ENCODE results near the gene FAM210B. TPM values are rescaled to one million over a fixed set of nuclear protein-coding genes. Genes with fewer than 3 reads are reported as not detected.

Gene FAM210B
- total and polyA plus RNA-seq, 2 of the 8 experiments (the other 6 are each of a cell fraction or from before 2014, with no cell fraction given) = 9.4 to 15.0 TPM

DNA sequence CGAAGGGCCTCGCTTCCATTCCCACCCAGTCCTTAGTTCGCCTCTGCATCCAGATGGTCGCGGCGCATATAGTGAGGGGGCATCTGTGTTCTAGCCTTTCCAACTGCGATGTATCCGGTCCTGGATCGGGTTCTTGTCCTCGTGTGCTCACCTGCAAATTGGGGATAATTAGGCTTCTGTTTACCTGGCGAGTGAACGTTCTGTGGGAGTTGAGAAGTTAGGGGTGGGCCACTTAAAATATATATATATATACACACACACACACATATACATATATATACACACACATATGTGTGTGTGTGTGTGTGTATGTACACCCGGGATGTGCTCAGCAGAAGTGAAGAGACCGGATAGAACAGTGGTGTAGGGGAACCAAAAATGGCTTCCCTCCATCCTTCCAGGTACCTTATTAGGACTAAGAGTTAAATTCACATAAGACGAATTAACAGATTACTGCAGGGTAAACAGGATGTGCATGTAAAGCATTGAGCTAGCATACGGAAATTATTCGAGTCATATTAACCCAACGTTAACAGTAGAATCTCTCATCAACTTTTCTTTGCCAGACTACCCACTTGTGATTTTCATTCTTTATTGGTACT is 34.2 kb downstream of the FAM210B start:
- Histone ChIP-seq H2AFZ (ENCODE audit: low read length) (peak overlapping the region; percentile 38; the same call in 1 of the 2 replicates), H3K27ac (ENCODE audit: low read depth, low read length) (peak overlapping the region; percentile 92), H3K56ac (replicated peaks; ENCODE audit: insufficient read length, low read depth, low read length) (peak overlapping the region; percentile 84), H2BK15ac (ENCODE audit: low read length) (no peak overlapping the region), H3K79me1 (ENCODE audit: low read depth, low read length) (peaks cover 10% of the 10 kb centered on the region), H2BK12ac (ENCODE audit: low read depth, low read length) (no peak overlapping the region), H2BK120ac (replicated peaks; ENCODE audit: low read depth, low read length) (no peak overlapping the region), H4K91ac (replicated peaks; ENCODE audit: insufficient read length, low read length) (peak overlapping the region; percentile 67), H3K4me1 (replicated peaks in 1 of 4; ENCODE audit: control insufficient read depth in 3 of 4, insufficient read depth in 4 of 4, low read length in 3 of 4) (peaks cover 3 to 7% (median 4%) of the 10 kb centered on the region in 4 experiments; a peak in 5 of 7 replicates), H4K20me1 (replicated peaks in 1 of 2; ENCODE audit: control insufficient read depth in 1 of 2, insufficient read depth in 2 of 2, low read length in 2 of 2) (peaks cover 4 to 8% of the 10 kb centered on the region in 2 experiments), H3K79me2 (ENCODE audit: control insufficient read depth in 1 of 2, insufficient read depth in 2 of 2, low read length in 2 of 2) (peaks cover 28 to 73% of the 10 kb centered on the region in 2 experiments), H3K9ac (replicated peaks in 1 of 4; ENCODE audit: extremely low read depth in 1 of 4, low read depth in 3 of 4, low read length in 3 of 4) (peak overlapping the region; percentile 88 to 99 (median 96)), H3K4me3 (ENCODE audit: extremely low read depth in 1 of 4, insufficient read depth in 2 of 4, low read depth in 3 of 4, low read length in 4 of 4) (peak overlapping the region; percentile 88 to 99 (median 98)), H3K36me3 (ENCODE audit: control insufficient read depth in 2 of 4, insufficient read depth in 4 of 4, low read length in 3 of 4) (peaks cover 23 to 48% (median 43%) of the 10 kb centered on the region in 4 experiments), H3K14ac (ENCODE audit: insufficient read length) (no peak overlapping the region), H2AK5ac (ENCODE audit: low read depth, low read length) (peak overlapping the region; percentile 67; the same call in 1 of the 2 replicates), H2BK5ac (ENCODE audit: low read depth, low read length) (peak overlapping the region; percentile 72), H3K9me3 (ENCODE audit: insufficient read depth in 2 of 2, low read depth in 1 of 2, low read length in 1 of 2) (no peaks in the 10 kb centered on the region), H3K23me2 (ENCODE audit: low read depth, low read length) (peaks cover 3% of the 10 kb centered on the region), H3K23ac (ENCODE audit: insufficient read length) (no peak overlapping the region), H4K5ac (ENCODE audit: insufficient read length, low read depth, low read length) (peak overlapping the region; percentile 87), H3K4ac (replicated peaks; ENCODE audit: insufficient read length, low read depth, low read length) (peak overlapping the region; percentile 34), H4K8ac (ENCODE audit: extremely low read depth, insufficient read depth, low read length) (peak overlapping the region; percentile 77; the same call in 1 of the 2 replicates), H3K27me3 (replicated peaks in 1 of 4; ENCODE audit: control insufficient read depth in 3 of 4, extremely low read depth in 1 of 4, insufficient read depth in 3 of 4, low read length in 3 of 4) (no peaks in the 10 kb centered on the region), H3K18ac (ENCODE audit: extremely low read depth, low read length) (peak overlapping the region; percentile 42; the same call in 1 of the 2 replicates), H2BK20ac (ENCODE audit: low read length) (no peak overlapping the region), H3K4me2 (ENCODE audit: insufficient read depth in 1 of 2, low read depth in 2 of 2, low read length in 2 of 2) (peak overlapping the region; percentile 97)
- FAIRE-seq (no peak), DNase-seq (ENCODE audit: low read depth in 1 of 2, low spot score in 2 of 2) (no peak)
- no peak for TF ChIP-seq JUND (IDR thresholded peaks at IDR 0.05; ENCODE audit: low read length)
- no peak for TF ChIP-seq CREB1 (IDR thresholded peaks at IDR 0.05)
- no peak for TF ChIP-seq KDM5A (IDR thresholded peaks at IDR 0.05; ENCODE audit: low read length)
- TF ChIP-seq RXRA (IDR thresholded peaks at IDR 0.05; ENCODE audit: insufficient read depth, low read depth, low read length) = no peak
- ChIA-PET CTCF (ENCODE audit: partially characterized antibody) (interaction anchor here (1.2 kb wide), 2 partner anchors 10 to 184 kb away, joined by 3 to 4 read pairs; no protein-coding TSS in a partner anchor), POLR2A (ENCODE audit: partially characterized antibody) (interaction anchor here (0.6 to 3.1 kb wide), 7 partner anchors 11 to 675 kb away, joined by 3 to 10 read pairs (median 4); partner anchors contain the start of genes FAM210B and RTF2)
- 6% methylated on average over 18 of the region's 18 CpGs; no CpG with 5 or more reads in 1 of the 2 experiments for WGBS, 2 experiments (ENCODE audit: extremely low coverage in 1 of 2, insufficient coverage in 1 of 2, insufficient read length in 1 of 2, insufficient replicate concordance in 2 of 2, low coverage in 1 of 2, low lambda C conversion rate in 2 of 2, missing lambda C conversion rate in 1 of 2)

Data from H1 (cell line).